GM23248 (cell line): ENCODE data around the gene TMEM255B. TPM values are rescaled to one million over a fixed set of nuclear protein-coding genes. Genes with fewer than 3 reads are reported as not detected.

ENCODE experiments used
- DNase-seq: peaks from one replicate; pipeline ENCODE4 v3.0.0-alpha.2; 2015
- H2AFZ ChIP-seq: fragments of 200-600 bp; sonication (generic); 2 replicates; pipeline ENCODE4 v1.6.1; 2016; ENCODE audit warnings: antibody characterized with exemption
- H3F3A ChIP-seq: fragments of 200-600 bp; sonication (generic); 2 replicates; pipeline ENCODE4 v1.6.1; 2016; ENCODE audit warnings: mild to moderate bottlenecking, antibody characterized with exemption, mixed run types; ENCODE audit not compliant: insufficient read depth
- H3K27ac ChIP-seq: fragments of 200-600 bp; sonication (generic); 2 replicates; pipeline ENCODE4 v1.5.1; 2016; ENCODE audit warnings: mild to moderate bottlenecking
- H3K27me3 ChIP-seq: fragments of 200-600 bp; sonication (generic); replicated peaks from 2 replicates; pipeline ENCODE4 v1.6.1; 2016; ENCODE audit warnings: mild to moderate bottlenecking; ENCODE audit not compliant: insufficient read depth
- H3K36me3 ChIP-seq: fragments of 200-600 bp; sonication (generic); 2 replicates; pipeline ENCODE4 v1.6.1; 2016; ENCODE audit warnings: low read depth, mild to moderate bottlenecking
- H3K4me1 ChIP-seq: fragments of 200-600 bp; sonication (generic); 2 replicates; pipeline ENCODE4 v1.6.1; 2016; ENCODE audit warnings: mild to moderate bottlenecking; ENCODE audit not compliant: insufficient read depth
- H3K4me2 ChIP-seq: fragments of 200-600 bp; sonication (generic); one replicate; pipeline ENCODE4 v1.6.1; 2016; ENCODE audit warnings: mild to moderate bottlenecking; ENCODE audit not compliant: unreplicated experiment
- H3K4me3 ChIP-seq: fragments of 200-600 bp; sonication (generic); 2 replicates; pipeline ENCODE4 v1.5.1; 2016; ENCODE audit warnings: mild to moderate bottlenecking
- H3K79me2 ChIP-seq: fragments of 200-600 bp; sonication (generic); 2 replicates; pipeline ENCODE4 v1.6.1; 2016; ENCODE audit warnings: mild to moderate bottlenecking; ENCODE audit not compliant: insufficient read depth
- H3K9ac ChIP-seq: fragments of 200-600 bp; sonication (generic); 2 replicates; pipeline ENCODE4 v1.6.1; 2016; ENCODE audit warnings: mild to moderate bottlenecking
- H3K9me2 ChIP-seq: fragments of 200-600 bp; sonication (generic); 2 replicates; pipeline ENCODE4 v1.6.1; 2016; ENCODE audit warnings: mixed run types, mild to moderate bottlenecking, moderate library complexity; ENCODE audit not compliant: insufficient read depth
- H3K9me3 ChIP-seq: fragments of 200-600 bp; sonication (generic); one replicate; pipeline ENCODE4 v1.6.1; 2017; ENCODE audit warnings: low read depth
- H4K20me1 ChIP-seq: fragments of 200-600 bp; sonication (generic); 2 replicates; pipeline ENCODE4 v1.6.0; 2016; ENCODE audit not compliant: insufficient read depth
- EZH2 ChIP-seq: fragments of 200-600 bp; sonication (generic); IDR thresholded peaks from 2 replicates; pipeline ENCODE4 v1.6.1; 2018; ENCODE audit warnings: antibody characterized with exemption, mild to moderate bottlenecking; ENCODE audit not compliant: insufficient read depth, poor library complexity, severe bottlenecking
- EZH2phosphoT487 ChIP-seq: fragments of 200-600 bp; sonication (generic); IDR thresholded peaks from 2 replicates; pipeline ENCODE4 v1.6.1; 2018; ENCODE audit warnings: antibody characterized with exemption, moderate library complexity, mild to moderate bottlenecking, low read depth; ENCODE audit not compliant: insufficient read depth
- WGBS, 2 experiments: methylation state at CpG; one replicate each; pipeline ENCODE4 v1.1.6; 2015 to 2017; ENCODE audit warnings: low lambda C conversion rate in 2 of 2, low coverage in 1 of 2; ENCODE audit errors: missing lambda C conversion rate in 2 of 2; 5-methylcytosine and 5-hydroxymethylcytosine counted together
- in situ Hi-C: fragments of 300-500 bp; cut with MboI; formaldehyde crosslinking; loops from 2 replicates; pipeline ENCODE4 v1.15.0; 2020
- polyA plus RNA-seq: library from polyadenylated mRNA; unstranded; fragments of >200 nt; fragmentation: Nextera tagmentation; extraction: Ambion mirVana; gene quantifications from 2 replicates; pipeline ENCODE4 v1.2.1, GENCODE V29; 2016
- total RNA-seq: library from RNA; depleted of rRNA; stranded (reverse); fragments of >200 nt; shearing (Covaris generic); gene quantifications from 2 replicates; pipeline ENCODE4 v1.2.3, GENCODE V29; 2014

Gene TMEM255B
- total and polyA plus RNA-seq, 2 experiments from 2014 or later, result 8.2 TPM; not detected in 1

- Histone ChIP-seq H3K4me1 (no peaks in the 10 kb centered on the region), H3K27ac (no peak overlapping the region), H4K20me1 (no peaks in the 10 kb centered on the region), H3K9me3 (no peaks in the 10 kb centered on the region), H2AFZ (no peak overlapping the region), H3K9ac (no peak overlapping the region), H3K36me3 (no peaks in the 10 kb centered on the region), H3F3A (no peaks in the 10 kb centered on the region), H3K27me3 (peaks cover 10% of the 10 kb centered on the region), H3K4me3 (no peak overlapping the region), H3K9me2 (no peaks in the 10 kb centered on the region), H3K79me2 (no peaks in the 10 kb centered on the region), H3K4me2 (no peak overlapping the region)
- 0 to 7% methylated on average over 3 to 4 of the region's 4 CpGs for WGBS, 2 experiments
- in situ Hi-C loops, result no loop called here
- TF ChIP-seq EZH2 (no peak), EZH2phosphoT487 (no peak)
- peak; percentile 12 for DNase-seq
Observed at GRCh38 chr13:113765564-113765910, 6.5 kb downstream of the TMEM255B start.

- no peaks in the 10 kb centered on the region for H3K9me2 ChIP-seq
- in situ Hi-C loops, result no loop called here
- H3K36me3 ChIP-seq, result no peaks in the 10 kb centered on the region
- H3K4me2 ChIP-seq, result no peak overlapping the region
- TF ChIP-seq EZH2phosphoT487 (no peak), EZH2 (no peak)
- no peak for DNase-seq
- H3F3A ChIP-seq, result no peaks in the 10 kb centered on the region
- no peaks in the 10 kb centered on the region for H3K79me2 ChIP-seq
- no peaks in the 10 kb centered on the region for H3K4me1 ChIP-seq
- no peak overlapping the region for H3K4me3 ChIP-seq
- no peak overlapping the region for H3K27ac ChIP-seq
- WGBS, 2 experiments, result 88 to 90% methylated on average over 26 to 30 of the region's 30 CpGs
- no peak overlapping the region for H3K9ac ChIP-seq
- H2AFZ ChIP-seq, result no peak overlapping the region
- no peaks in the 10 kb centered on the region for H4K20me1 ChIP-seq
- H3K27me3 ChIP-seq, result peaks cover 4% of the 10 kb centered on the region; the same call in 1 of the 2 replicates
- H3K9me3 ChIP-seq, result no peaks in the 10 kb centered on the region
Observed at GRCh38 chr13:113766035-113766800, 7.2 kb downstream of the TMEM255B start.

- in situ Hi-C loops, result no loop called here
Observed at GRCh38 chr13:113767366-113767765, 8.3 kb downstream of the TMEM255B start.

GRCh38 chr13:113768018-113768905 is 9.2 kb downstream of the TMEM255B start:
- in situ Hi-C loops, result no loop called here
- TF ChIP-seq EZH2phosphoT487, result no peak
- no peak for TF ChIP-seq EZH2
- H3K4me1 ChIP-seq, result no peaks in the 10 kb centered on the region
- no peak overlapping the region for H3K4me3 ChIP-seq
- 0 out of 2 replicates have a peak, but pooled peaks cover 11% of the 10 kb centered on the region for H3F3A ChIP-seq
- H3K9me3 ChIP-seq, result no peaks in the 10 kb centered on the region
- WGBS, 2 experiments, result 90 to 91% methylated on average over 28 of the region's 28 CpGs
- no peaks in the 10 kb centered on the region for H3K79me2 ChIP-seq
- no peaks in the 10 kb centered on the region for H3K36me3 ChIP-seq
- no peak for DNase-seq
- H4K20me1 ChIP-seq, result no peaks in the 10 kb centered on the region
- no peak overlapping the region for H2AFZ ChIP-seq
- no peak overlapping the region for H3K9ac ChIP-seq
- H3K9me2 ChIP-seq, result no peaks in the 10 kb centered on the region
- no peaks in the 10 kb centered on the region for H3K27me3 ChIP-seq
- no peak overlapping the region for H3K27ac ChIP-seq
- no peak overlapping the region for H3K4me2 ChIP-seq

More at GRCh38 chr13:113767366-113767765, 8.3 kb downstream of the TMEM255B start:
- H3F3A ChIP-seq, result 0 out of 2 replicates have a peak, but pooled peaks cover 3% of the 10 kb centered on the region
- H2AFZ ChIP-seq, result no peak overlapping the region
- H3K27me3 ChIP-seq, result no peaks in the 10 kb centered on the region
- no peak overlapping the region for H3K4me2 ChIP-seq
- no peak overlapping the region for H3K27ac ChIP-seq
- no peak for TF ChIP-seq EZH2phosphoT487
- TF ChIP-seq EZH2, result no peak
- no peak overlapping the region for H3K4me3 ChIP-seq
- DNase-seq, result no peak
- 61 to 69% methylated on average over 2 of the region's 2 CpGs for WGBS, 2 experiments
- H3K9ac ChIP-seq, result no peak overlapping the region
- no peaks in the 10 kb centered on the region for H3K4me1 ChIP-seq
- H3K36me3 ChIP-seq, result no peaks in the 10 kb centered on the region
- H3K79me2 ChIP-seq, result no peaks in the 10 kb centered on the region
- H3K9me2 ChIP-seq, result no peaks in the 10 kb centered on the region
- no peaks in the 10 kb centered on the region for H4K20me1 ChIP-seq
- H3K9me3 ChIP-seq, result no peaks in the 10 kb centered on the region
